Gastroesophageal sphincter (tissue), 3 donors: ENCODE measurements around the gene PNRC1.

ENCODE experiments used
- CTCF ChIP-seq, 4 experiments: fragments of 200-600 bp in 2 of 4; fragments of 450-650 bp in 2 of 4; sonication (generic) in 1 of 4; IDR thresholded peaks; one replicate each; pipeline ENCODE4 v1.5.1; 2017 to 2019; ENCODE audit warnings: antibody characterized with exemption in 4 of 4, mild to moderate bottlenecking in 2 of 4, moderate library complexity in 2 of 4
- EP300 ChIP-seq: sonication (generic); formaldehyde crosslinking; IDR thresholded peaks from one replicate; pipeline ENCODE4 v1.6.1; 2017; ENCODE audit warnings: antibody characterized with exemption, mild to moderate bottlenecking
- POLR2A ChIP-seq, 2 donors: fragments of 450-650 bp; IDR thresholded peaks; one replicate each; pipeline ENCODE4 v1.6.1; 2017; ENCODE audit warnings: antibody characterized with exemption in 2 of 2, mild to moderate bottlenecking in 2 of 2, moderate library complexity in 1 of 2
- POLR2AphosphoS5 ChIP-seq: sonication (generic); formaldehyde crosslinking; IDR thresholded peaks from one replicate; pipeline ENCODE4 v1.6.1; 2017; ENCODE audit warnings: antibody characterized with exemption

DNA sequence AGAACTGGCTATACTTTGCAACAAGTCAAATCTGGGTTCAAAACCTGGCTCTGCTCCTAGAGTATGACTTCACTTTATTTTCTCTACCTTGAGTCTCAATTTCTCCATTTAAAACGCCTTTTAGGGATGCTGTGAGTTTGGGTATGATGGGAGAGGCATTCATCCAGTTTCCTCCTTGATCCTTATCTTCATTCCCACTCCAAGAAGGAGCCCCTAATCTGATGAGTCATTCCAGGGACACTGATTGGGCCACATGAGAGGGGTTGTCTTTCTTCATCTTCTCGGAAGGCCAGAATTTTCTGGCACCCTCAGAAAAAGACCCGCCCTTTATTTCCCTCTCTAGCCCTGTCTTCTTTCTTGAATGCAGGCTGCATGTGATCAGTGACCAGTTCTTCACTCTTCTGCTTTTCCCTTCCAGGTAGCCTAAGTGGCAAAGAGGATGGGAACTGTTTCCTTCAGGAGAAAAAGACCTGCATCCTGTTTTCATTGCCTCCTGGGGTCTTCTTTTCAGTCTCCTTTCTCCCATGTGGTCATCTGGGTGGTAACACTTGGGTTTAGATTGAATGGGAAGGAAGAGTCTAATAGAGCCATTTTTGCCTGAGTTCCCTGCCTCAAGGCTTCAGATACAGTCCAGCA, 32.1 kb upstream of the PNRC1 start:
- no peak for TF ChIP-seq POLR2A (IDR thresholded peaks at IDR 0.05)
- no peak for TF ChIP-seq CTCF (IDR thresholded peaks at IDR 0.05)
- TF ChIP-seq EP300 = no peak
- no peak for TF ChIP-seq POLR2AphosphoS5
